ENCODE data around the gene MYO1D. TPM values are rescaled to one million over a fixed set of nuclear protein-coding genes. Genes with fewer than 3 reads are reported as not detected.

Gene MYO1D
- total RNA-seq, 1 donor from 2014 or later: 27.7 TPM

DNA sequence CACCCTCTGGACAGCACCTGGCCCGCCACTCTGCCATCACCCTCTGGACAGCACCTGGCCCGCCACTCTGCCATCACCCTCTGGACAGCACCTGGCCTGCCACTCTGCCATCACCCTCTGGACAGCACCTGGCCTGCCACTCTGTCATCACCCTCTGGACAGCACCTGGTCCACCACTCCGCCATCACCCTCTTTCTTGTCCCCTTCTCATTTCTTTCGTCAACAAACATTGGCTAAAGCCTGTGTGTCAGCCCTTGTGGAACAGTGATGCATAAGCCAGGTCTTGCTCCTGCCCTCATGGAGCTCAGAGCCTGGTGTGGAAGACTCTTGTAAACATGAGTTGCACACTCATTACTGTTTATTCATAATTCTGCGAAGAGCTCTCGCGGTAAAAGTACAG is 358.9 kb downstream of the MYO1D start:
- Mint-ChIP-seq H3K36me3 (ENCODE audit: low read depth) (no peaks in the 10 kb centered on the region), H3K4me3 (peak overlapping the region; percentile 66), H3K27ac (peak overlapping the region; percentile 35), H3K27me3 (no peaks in the 10 kb centered on the region), H3K4me1 (peaks cover 78% of the 10 kb centered on the region), H3K9me3 (no peaks in the 10 kb centered on the region)
- DNase-seq (no peak), ATAC-seq (ENCODE audit: low read depth) (no peak)
- CTCF ChIA-PET: interaction anchor here (1.5 kb wide), 1 partner anchor 34 kb away, joined by 4 read pairs; no protein-coding TSS in a partner anchor
- POLR2A ChIA-PET: interaction anchor here (0.6 to 5.0 kb wide), 4 partner anchors 13 to 355 kb away, joined by 3 to 21 read pairs (median 5); partner anchors contain the start of gene CDK5R1
- TF ChIP-seq, protein P1, sequence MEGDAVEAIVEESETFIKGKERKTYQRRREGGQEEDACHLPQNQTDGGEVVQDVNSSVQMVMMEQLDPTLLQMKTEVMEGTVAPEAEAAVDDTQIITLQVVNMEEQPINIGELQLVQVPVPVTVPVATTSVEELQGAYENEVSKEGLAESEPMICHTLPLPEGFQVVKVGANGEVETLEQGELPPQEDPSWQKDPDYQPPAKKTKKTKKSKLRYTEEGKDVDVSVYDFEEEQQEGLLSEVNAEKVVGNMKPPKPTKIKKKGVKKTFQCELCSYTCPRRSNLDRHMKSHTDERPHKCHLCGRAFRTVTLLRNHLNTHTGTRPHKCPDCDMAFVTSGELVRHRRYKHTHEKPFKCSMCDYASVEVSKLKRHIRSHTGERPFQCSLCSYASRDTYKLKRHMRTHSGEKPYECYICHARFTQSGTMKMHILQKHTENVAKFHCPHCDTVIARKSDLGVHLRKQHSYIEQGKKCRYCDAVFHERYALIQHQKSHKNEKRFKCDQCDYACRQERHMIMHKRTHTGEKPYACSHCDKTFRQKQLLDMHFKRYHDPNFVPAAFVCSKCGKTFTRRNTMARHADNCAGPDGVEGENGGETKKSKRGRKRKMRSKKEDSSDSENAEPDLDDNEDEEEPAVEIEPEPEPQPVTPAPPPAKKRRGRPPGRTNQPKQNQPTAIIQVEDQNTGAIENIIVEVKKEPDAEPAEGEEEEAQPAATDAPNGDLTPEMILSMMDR (IDR thresholded peaks at IDR 0.05): no peak
- intact Hi-C loops (cut with micrococcal nuclease): loop anchor here (1.0 kb wide), 1 partner anchor 15 kb away; no protein-coding TSS in a partner anchor

DNA sequence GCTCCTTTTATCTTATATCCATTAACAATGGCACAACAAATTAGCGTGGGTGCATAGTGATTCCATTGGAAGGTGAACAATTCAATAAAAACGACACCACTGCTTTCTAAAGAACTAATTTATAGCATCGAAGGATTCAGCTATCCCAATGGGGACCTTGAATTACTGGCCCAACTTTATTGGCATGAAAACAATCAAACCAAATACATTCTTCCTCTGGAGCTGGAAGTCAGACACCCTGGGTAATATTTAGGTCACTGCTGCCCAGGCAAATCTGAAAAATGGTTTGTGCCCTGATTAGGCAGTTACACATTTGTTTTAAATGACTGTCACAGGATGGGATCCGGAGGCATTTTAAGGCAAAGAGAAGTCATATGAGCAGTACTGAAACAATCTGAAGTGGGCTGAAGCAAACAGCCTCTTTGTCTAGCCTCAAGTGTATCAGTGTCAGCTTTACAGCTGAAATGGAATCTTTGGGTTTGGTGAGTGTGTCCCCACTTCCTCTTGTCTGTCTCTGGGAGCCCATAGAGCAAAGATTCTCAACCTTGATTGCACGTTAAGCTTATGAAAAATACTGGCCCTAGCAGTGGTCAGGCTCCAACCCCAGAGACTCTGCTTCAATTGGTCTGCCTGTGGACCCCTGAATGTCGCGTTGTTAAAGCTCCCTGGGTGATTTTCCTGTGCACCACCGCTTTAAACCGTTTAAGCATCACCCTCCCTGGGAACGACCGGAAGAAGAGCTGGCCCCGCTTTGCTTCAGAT is 359.8 kb downstream of the MYO1D start:
- no peaks in the 10 kb centered on the region for H3K9me3 Mint-ChIP-seq
- TF ChIP-seq, protein P1 (IDR thresholded peaks at IDR 0.05): no peak
- DNase-seq (no peak), ATAC-seq (ENCODE audit: low read depth) (no peak)
- ChIA-PET POLR2A (interaction anchor here (0.6 to 5.0 kb wide), 3 partner anchors 13 to 26 kb away, joined by 3 to 21 read pairs (median 6); no protein-coding TSS in a partner anchor), CTCF (interaction anchor here (0.9 to 1.5 kb wide), 2 partner anchors 31 to 33 kb away, joined by 3 to 4 read pairs; no protein-coding TSS in a partner anchor)
- intact Hi-C loops (cut with micrococcal nuclease): loop anchor here (1.0 kb wide), 1 partner anchor 14 kb away; no protein-coding TSS in a partner anchor
- peak overlapping the region; percentile 31 for H3K27ac Mint-ChIP-seq
- peak overlapping the region; percentile 41 for H3K4me3 Mint-ChIP-seq
- H3K36me3 Mint-ChIP-seq (ENCODE audit: low read depth): no peaks in the 10 kb centered on the region
- no peaks in the 10 kb centered on the region for H3K27me3 Mint-ChIP-seq
- peaks cover 70% of the 10 kb centered on the region for H3K4me1 Mint-ChIP-seq

DNA sequence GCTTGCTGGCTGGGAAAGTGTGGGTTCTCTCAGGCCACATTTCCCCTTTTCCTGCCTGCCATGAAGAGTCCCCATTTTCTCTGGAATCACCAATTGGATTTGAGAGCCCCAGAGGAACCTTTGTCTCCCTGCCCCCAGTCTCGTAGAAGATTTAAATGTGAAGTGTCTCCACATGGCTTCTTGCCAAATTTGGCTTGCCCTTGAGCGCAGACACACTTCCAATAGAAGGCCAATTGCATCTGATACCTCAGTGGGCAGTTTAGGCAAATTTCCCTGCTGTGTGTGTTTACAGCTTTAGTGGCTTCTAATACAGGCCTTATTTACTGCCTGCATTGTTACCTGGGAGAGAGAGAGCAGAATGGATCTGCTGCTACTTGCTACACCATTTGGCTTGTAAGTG is 360.5 kb downstream of the MYO1D start:
- Mint-ChIP-seq H3K36me3 (ENCODE audit: low read depth) (no peaks in the 10 kb centered on the region), H3K4me3 (peak overlapping the region; percentile 35), H3K9me3 (no peaks in the 10 kb centered on the region), H3K4me1 (peaks cover 75% of the 10 kb centered on the region), H3K27me3 (no peaks in the 10 kb centered on the region), H3K27ac (peak overlapping the region; percentile 31)
- CTCF ChIA-PET: interaction anchor here (0.9 kb wide), 1 partner anchor 32 kb away, joined by 3 read pairs; no protein-coding TSS in a partner anchor
- intact Hi-C loops (cut with micrococcal nuclease): no loop called here
- POLR2A ChIA-PET: interaction anchor here (1.2 to 5.0 kb wide), 3 partner anchors 8 to 29 kb away, joined by 8 to 21 read pairs (median 8); partner anchors contain the start of gene CDK5R1
- TF ChIP-seq, protein P1 (IDR thresholded peaks at IDR 0.05): no peak
- no peak for ATAC-seq (ENCODE audit: low read depth)
- no peak for DNase-seq

DNA sequence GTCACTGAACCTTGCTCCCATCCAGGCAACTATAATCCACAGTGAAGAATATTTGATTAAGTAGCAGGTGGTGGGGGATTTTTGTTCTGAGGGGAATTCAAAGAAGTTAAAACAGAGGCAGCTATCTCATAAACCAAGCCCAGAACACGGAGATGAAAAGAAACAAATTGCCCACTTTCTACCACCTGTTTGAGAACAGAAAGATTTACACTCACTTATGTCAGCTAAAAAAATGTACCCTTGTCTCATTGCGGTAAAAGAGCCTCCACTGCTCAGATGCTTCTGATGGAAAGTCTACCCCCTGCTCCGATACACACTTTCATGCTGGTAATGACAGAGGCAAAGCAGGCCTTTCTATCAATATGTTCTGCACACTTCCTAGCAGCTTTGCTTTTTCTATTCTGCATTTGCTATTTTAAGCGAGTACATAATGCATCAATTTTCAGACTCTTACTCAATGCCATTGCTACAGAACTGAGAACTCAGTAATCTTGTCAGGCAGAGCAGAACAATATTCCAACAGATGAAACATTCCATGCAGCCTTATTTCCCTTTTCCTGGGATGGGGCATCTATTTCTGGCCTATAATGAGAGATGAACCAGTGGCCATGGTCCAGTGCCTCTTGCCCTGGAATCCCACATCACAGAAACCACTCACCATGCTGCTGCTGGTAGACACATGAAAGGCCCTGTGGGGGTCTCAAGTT is 361.1 kb downstream of the MYO1D start:
- Mint-ChIP-seq H3K27ac (peak overlapping the region; percentile 80), H3K4me3 (peak overlapping the region; percentile 50), H3K4me1 (peaks cover 73% of the 10 kb centered on the region), H3K9me3 (no peaks in the 10 kb centered on the region), H3K27me3 (no peaks in the 10 kb centered on the region), H3K36me3 (ENCODE audit: low read depth) (no peaks in the 10 kb centered on the region)
- DNase-seq: no peak
- intact Hi-C loops (cut with micrococcal nuclease): loop anchor here (1.0 kb wide), 1 partner anchor 7 kb away; no protein-coding TSS in a partner anchor
- POLR2A ChIA-PET: interaction anchor here (0.7 to 5.0 kb wide), 4 partner anchors 9 to 29 kb away, joined by 4 to 21 read pairs (median 8); partner anchors contain the start of gene CDK5R1
- TF ChIP-seq, protein P1 (IDR thresholded peaks at IDR 0.05): no peak
- CTCF ChIA-PET: interaction anchor here (0.9 to 2.1 kb wide), 2 partner anchors 8 to 32 kb away, joined by 3 to 7 read pairs; no protein-coding TSS in a partner anchor
- peak; percentile 21 for ATAC-seq (ENCODE audit: low read depth)

Data from activated B cell treated with CpG ODN at 0.5 μM for 24 hours (primary cell).